Mucosa of descending colon (tissue), 3 donors: ENCODE data around the gene RO60. TPM values are rescaled to one million over a fixed set of nuclear protein-coding genes. Genes with fewer than 3 reads are reported as not detected.

Source experiments
- ATAC-seq: fragments of 200-7000 bp; cut with Tn5 transposase; one replicate; pipeline ENCODE4 v1.9.1; 2020; ENCODE audit warnings: mild to moderate bottlenecking, moderate library complexity
- DNase-seq, 3 donors: peaks; one replicate each; pipeline ENCODE4 v3.0.0-alpha.2; 2020
- H3K36me3 ChIP-seq: fragments of 200-600 bp; one replicate; pipeline ENCODE4 v1.8.0; 2021; ENCODE audit warnings: low read depth, mild to moderate bottlenecking
- H3K4me1 ChIP-seq: fragments of 200-600 bp; one replicate; pipeline ENCODE4 v1.8.0; 2021; ENCODE audit warnings: low read depth, mild to moderate bottlenecking
- H3K4me3 ChIP-seq: fragments of 200-600 bp; one replicate; pipeline ENCODE4 v1.8.0; 2021; ENCODE audit warnings: mild to moderate bottlenecking
- H3K9me3 ChIP-seq: fragments of 200-600 bp; one replicate; pipeline ENCODE4 v1.8.0; 2021; ENCODE audit warnings: mild to moderate bottlenecking
- intact Hi-C, 2 donors: fragments of 100-400 bp; cut with DNase I in 1 of 2; cut with micrococcal nuclease in 1 of 2; formaldehyde crosslinking; loops; one replicate each; pipeline versions ENCODE4 v1.11.0 to v1.11.1; 2022; cut with DNase I, micrococcal nuclease
- total RNA-seq, 3 donors: library from RNA; stranded (reverse); fragmentation: NEBNext Ultra II Directional in 2 of 3; extraction: Animal tissue kit (Norgen Biotek cat#: 25700) in 2 of 3; gene quantifications; one replicate each; pipeline versions ENCODE4 v1.2.1 to v1.2.4, GENCODE V29; 2021 to 2023
- TF ChIP-seq, protein P1 (sequence below): fragments of 200-600 bp; IDR thresholded peaks from one replicate; pipeline ENCODE4 v1.8.0; 2022; ENCODE audit warnings: antibody characterized with exemption, mild to moderate bottlenecking
- donor health status: DM: no; HTN: no; CAD: no; lungs with moderate emphysema.
- donor health status: DM: no; HTN: no; CAD: no.
- donor health status: DM: no; HTN: yes; CAD: no.

The RO60 gene
- total RNA-seq, 3 donors from 2014 or later: 34.1 to 90.8 (median 43.6) TPM

- Histone ChIP-seq H3K4me3 (no peak overlapping the region), H3K36me3 (no peaks in the 10 kb centered on the region), H3K9me3 (no peaks in the 10 kb centered on the region), H3K4me1 (peaks cover 15% of the 10 kb centered on the region)
- ATAC-seq (no peak), DNase-seq (no peak)
- intact Hi-C loops: loop anchor here in 1 of 2 donors (5.0 kb wide), 1 partner anchor 39 kb away; no protein-coding TSS in a partner anchor
- TF ChIP-seq, protein P1, sequence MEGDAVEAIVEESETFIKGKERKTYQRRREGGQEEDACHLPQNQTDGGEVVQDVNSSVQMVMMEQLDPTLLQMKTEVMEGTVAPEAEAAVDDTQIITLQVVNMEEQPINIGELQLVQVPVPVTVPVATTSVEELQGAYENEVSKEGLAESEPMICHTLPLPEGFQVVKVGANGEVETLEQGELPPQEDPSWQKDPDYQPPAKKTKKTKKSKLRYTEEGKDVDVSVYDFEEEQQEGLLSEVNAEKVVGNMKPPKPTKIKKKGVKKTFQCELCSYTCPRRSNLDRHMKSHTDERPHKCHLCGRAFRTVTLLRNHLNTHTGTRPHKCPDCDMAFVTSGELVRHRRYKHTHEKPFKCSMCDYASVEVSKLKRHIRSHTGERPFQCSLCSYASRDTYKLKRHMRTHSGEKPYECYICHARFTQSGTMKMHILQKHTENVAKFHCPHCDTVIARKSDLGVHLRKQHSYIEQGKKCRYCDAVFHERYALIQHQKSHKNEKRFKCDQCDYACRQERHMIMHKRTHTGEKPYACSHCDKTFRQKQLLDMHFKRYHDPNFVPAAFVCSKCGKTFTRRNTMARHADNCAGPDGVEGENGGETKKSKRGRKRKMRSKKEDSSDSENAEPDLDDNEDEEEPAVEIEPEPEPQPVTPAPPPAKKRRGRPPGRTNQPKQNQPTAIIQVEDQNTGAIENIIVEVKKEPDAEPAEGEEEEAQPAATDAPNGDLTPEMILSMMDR: no peak
Observed at GRCh38 chr1:193062698-193063463, 3.5 kb downstream of the RO60 start.

DNA sequence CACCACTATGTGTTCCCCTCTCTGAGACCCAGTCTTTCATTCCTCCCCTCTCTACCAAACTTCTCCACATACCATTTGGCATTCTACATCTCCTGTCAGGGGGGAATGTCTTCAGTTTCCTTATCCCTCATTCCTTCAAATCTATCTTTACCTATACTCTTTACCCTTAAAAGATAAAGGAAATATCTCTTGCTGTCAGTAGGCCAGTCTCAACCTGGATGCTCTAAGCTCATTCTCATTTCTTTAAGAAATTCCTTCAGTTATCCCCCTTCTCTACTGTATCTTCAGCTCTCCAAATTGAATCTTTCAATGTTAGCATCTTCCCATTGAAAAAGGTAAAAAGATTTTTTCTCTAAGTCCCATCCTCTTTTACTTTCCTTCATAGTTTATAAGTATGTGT is 6.5 kb downstream of the RO60 start:
- intact Hi-C loops: no loop called here
- Histone ChIP-seq H3K4me1 (peaks cover 7% of the 10 kb centered on the region), H3K9me3 (no peaks in the 10 kb centered on the region), H3K36me3 (no peaks in the 10 kb centered on the region), H3K4me3 (no peak overlapping the region)
- TF ChIP-seq, protein P1: no peak
- DNase-seq (no peak), ATAC-seq (no peak)

DNA sequence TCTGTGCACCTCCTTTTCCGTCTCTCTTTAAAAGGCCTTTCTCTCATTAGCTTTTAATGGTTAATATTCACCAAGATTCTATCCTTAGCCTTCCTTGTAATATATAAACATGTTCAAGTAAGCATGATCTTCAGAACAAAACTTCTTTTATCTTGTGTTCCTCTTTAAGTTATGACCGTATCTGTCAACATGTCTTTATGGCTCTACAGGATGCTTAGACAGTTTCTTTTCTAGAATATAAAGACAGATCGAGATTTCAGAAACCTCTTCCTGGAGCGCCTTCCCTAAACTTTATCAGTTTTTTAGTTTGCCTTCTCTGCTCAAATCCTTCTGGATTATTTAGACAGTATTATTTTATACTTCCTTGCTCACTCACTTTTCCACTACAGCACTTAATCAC is 7.2 kb downstream of the RO60 start:
- Histone ChIP-seq H3K9me3 (no peaks in the 10 kb centered on the region), H3K36me3 (no peaks in the 10 kb centered on the region), H3K4me1 (peaks cover 4% of the 10 kb centered on the region), H3K4me3 (no peak overlapping the region)
- ATAC-seq: peak; percentile 23
- TF ChIP-seq, protein P1: no peak
- intact Hi-C loops: no loop called here
- no peak for DNase-seq

DNA sequence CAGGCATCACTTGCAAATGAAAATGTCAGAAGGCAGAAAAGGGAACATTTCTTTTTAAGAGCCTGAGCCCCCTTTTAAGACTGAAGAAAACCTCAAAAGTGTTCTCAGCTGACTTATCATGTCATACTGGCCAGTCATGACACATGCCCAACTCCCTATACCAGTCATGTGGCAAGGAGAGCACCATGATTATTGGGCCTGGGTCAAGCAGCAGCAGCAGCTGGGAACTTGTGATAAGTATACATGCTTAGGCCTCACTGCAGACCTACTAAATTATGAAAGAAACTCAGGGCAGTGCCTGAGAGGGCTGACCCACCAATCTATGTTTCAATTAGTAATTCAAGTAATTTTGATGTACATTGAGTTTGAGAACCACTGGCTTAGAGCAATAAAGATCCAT is 8.6 kb downstream of the RO60 start:
- no peak for DNase-seq

DNA sequence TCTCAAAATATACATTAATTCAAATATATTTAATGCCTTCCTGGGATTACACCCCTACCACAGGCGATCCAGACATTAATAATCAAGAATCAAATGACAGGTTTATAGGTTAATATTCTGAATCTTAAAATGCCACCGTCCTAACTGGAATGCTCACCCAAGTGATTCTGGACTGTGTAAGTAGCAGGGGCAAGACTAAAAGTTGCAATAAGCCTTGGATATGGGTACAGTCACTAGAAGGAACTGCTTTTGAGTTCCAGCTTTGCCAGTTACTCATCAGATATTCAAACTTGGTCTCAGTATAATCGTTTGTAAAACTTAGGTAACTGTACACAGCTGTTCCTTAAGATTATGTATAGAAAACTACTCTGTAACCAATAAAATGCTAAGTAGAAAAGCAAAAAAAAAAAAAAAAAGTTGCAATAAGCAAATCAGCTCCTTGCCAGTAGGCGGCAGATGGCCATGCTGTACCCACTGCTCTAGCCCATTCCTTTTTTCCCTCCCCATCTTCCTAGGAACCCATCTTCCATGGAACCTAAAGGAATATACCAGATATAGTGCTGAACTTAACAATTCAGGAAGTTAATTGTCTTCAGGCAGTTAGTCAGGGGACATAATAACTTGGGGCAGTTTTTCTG is 10.5 kb downstream of the RO60 start:
- Histone ChIP-seq H3K4me1 (peaks cover 4% of the 10 kb centered on the region), H3K36me3 (no peaks in the 10 kb centered on the region), H3K9me3 (no peaks in the 10 kb centered on the region), H3K4me3 (no peak overlapping the region)
- TF ChIP-seq, protein P1: no peak
- intact Hi-C loops: no loop called here
- ATAC-seq (peak; percentile 15), DNase-seq (no peak)

More for the DNA sequence above, 8.6 kb downstream of the RO60 start:
- Histone ChIP-seq H3K4me1 (peaks cover 4% of the 10 kb centered on the region), H3K4me3 (no peak overlapping the region), H3K9me3 (no peaks in the 10 kb centered on the region), H3K36me3 (no peaks in the 10 kb centered on the region)
- ATAC-seq: no peak
- intact Hi-C loops: no loop called here
- TF ChIP-seq, protein P1: no peak
